SIG-M5 (cell line): ENCODE data around the gene ALKBH7.
A peak's percentile ranks its signal among the peaks of the same experiment; 100 is the strongest.

ENCODE experiments used
- DNase-seq: peaks from one replicate; lab custom pipeline; 2025; lab: John Stamatoyannopoulos, UW

The ALKBH7 gene

DNA sequence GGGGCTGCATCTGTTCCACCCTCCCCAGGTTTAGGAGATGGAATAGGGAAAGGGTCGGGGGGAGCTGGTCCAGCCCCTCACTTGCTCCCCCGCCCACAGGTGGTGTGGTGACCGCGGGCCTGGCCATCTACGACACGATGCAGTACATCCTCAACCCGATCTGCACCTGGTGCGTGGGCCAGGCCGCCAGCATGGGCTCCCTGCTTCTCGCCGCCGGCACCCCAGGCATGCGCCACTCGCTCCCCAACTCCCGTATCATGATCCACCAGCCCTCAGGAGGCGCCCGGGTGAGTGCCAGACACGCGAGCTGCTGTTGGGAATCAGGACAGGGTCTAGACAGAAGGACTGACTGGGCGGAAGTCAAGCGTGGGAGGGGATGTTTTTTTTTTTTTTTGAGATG, 8.2 kb upstream of the ALKBH7 start:
- no peak for DNase-seq

DNA sequence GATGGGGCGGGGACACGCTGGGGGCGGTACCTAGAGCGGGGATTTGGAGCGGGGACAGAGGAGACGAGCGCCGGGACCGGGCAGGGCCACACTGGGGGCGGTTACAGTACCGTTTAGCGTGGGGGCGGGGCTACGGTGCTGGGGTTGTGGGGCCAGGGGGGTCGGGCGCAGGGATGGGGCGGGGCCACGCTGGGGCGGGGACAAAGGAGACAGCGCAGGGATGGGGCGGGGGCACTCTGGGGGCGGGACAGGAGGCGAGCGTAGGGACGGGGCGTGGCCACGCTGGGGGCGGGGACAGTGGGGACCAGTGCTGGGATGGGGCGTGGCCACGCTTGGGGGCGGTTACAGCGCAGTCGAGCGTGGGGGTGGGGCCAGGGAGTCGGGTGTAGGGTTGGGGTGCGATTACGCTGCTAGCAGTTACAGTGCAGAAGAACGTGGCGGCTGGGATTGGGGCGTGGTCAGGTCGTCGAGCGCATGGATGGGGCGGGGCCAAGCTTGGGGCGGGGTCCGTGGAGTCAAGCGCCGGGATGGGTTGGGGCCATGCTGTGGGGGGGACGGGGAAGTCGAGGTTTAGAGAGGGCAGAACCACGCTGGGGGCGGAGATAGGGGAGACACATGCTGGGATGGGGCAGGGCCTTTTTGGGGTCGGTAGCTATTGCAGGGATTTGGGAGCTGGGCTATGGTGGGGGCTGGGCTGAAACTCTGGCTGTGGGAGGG, 660 bp downstream of the ALKBH7 start:
- peak; percentile 73 for DNase-seq

DNA sequence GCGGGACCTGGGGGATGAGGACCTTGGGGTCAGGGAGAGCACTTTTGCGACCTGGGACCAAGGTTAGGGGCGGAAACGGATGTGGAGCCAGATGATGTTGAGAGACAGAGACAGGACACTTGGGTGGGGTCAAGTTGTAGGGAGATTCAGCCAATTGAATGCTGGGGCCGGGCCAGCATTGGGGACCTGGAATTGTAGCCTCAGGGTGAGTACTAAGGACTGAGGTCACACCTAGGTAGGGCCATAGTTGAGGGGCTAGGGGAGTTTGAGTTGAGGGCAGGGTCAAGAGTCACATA, 1.2 kb downstream of the ALKBH7 start:
- DNase-seq: no peak

DNA sequence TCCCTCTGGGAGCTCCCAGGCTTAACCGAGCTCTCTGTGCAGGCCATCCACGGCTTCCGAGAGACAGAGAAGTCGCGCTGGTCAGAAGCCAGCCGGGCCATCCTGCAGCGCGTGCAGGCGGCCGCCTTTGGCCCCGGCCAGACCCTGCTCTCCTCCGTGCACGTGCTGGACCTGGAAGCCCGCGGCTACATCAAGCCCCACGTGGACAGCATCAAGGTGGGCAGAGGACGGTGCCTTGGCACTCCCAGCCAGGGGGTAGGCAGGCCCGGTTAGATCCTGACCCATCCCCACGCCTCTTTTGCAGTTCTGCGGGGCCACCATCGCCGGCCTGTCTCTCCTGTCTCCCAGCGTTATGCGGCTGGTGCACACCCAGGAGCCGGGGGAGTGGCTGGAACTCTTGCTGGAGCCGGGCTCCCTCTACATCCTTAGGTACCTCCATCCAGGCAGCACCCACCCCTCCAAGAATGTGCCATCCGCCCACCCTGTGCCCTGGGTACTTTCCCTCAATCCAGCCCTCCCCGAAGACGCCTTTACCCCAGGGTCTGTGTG, 1.6 kb downstream of the ALKBH7 start:
- DNase-seq: no peak

DNA sequence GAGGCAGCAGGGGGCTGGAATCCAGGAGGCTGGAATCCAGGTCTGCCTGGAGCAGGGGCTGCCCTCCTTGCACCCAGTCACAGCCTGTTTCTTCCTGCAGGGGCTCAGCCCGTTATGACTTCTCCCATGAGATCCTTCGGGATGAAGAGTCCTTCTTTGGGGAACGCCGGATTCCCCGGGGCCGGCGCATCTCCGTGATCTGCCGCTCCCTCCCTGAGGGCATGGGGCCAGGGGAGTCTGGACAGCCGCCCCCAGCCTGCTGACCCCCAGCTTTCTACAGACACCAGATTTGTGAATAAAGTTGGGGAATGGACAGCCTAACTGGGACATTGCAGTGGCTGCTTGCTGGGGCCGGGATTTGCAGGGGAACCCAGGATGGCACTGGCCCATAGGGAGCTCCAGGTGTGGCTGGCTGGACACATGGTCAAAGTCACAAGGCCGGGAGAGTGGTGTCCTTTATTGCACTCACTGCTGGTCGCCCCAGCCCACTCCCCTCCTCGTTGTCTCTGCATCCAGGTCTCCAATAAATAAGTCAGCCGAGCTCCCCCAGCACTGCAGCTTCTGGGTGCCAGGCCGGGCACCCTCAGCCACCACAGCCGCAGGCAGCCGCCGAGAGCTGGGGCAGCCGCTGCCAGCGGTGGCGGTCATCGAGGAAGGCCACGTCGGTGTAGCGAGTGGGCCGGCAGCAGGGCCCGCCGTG, 2.3 kb downstream of the ALKBH7 start:
- no peak for DNase-seq

DNA sequence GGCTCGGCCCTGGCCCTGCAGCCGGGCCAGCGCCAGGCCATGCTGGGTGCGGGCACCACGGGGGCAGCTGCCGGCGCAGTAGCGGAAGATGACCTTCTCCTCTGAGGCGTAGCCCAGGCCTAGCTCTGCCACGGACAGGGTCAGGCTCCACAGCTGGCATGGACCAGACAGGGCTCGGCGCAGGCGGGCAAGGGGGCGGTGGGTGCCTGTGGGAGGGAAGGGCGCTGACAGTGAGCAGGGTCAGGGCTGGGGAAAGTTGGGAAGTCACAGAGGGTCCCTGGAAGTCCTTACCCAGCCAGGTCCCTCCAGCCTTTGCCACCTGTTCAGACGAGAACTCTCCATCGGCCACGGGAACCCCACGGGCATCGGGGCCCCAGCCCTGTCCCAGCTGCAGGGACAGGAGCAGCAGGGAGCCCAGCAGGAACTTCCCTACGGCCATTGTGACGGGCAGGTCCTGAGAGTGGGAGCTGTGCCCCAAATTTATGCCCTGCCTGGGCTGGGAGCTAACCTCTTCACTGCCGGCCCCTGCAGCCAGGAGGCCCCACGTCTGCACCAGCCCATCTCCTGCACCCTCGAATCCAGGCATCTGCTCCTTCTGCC, 2.9 kb downstream of the ALKBH7 start, which contains the start of gene PSPN:
Gene PSPN (minus strand): TSS at position 523 of the 600 bp plus-strand sequence. CDS start 84 bp downstream, at position 439.
- DNase-seq: no peak

DNA sequence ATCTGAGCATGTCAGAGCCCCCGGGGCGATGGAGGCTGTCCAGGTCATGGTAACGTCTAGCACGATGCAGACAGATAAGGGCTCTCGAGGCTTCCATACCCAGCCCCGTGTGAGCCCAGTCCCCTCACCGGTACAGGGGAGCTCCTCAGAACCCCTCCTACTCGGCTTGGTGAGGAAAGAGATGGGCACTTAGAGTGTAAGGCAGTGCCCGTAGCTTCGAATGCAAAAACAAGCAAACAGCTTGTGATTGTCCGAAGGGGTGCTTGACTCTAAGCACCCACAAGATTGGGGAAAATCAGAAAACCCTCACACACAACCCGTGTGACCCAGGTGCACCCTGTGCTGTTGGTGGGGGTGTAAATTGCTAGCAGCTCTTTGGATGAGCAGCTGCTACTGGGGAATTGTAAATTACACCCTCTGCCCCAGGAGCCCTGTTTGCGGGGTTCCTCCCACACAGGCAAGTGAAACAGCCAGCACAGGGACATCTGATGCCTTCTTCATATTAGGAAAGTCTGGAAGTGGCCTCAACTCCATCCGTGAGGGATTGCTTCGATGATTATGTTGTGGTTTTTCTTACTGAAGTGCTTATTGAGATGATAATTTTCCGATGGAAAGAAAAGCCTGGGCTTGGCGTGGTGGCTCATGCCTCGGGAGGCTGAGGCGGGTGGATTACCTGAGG, 4.1 kb downstream of the ALKBH7 start:
- no peak for DNase-seq

DNA sequence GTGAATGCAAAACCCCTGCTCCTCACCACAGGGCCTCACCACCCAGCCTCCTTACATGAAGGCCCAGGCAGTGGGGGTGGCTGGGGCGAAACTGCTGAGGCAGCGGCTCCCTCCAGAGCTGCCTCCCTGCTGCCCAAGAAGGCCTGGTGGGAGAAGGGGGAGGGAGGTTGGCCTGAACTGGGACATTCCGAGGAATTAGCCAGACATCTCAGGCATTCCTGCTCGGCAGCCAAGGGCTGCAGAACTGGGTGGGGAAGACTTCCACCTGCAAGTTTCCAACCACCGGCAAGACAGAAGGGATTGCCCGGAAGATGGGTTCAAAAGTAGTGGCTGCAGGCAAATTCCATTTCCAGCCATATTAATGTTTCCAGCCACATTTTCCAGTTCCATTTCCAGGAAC, 5.4 kb downstream of the ALKBH7 start:
- DNase-seq: no peak

DNA sequence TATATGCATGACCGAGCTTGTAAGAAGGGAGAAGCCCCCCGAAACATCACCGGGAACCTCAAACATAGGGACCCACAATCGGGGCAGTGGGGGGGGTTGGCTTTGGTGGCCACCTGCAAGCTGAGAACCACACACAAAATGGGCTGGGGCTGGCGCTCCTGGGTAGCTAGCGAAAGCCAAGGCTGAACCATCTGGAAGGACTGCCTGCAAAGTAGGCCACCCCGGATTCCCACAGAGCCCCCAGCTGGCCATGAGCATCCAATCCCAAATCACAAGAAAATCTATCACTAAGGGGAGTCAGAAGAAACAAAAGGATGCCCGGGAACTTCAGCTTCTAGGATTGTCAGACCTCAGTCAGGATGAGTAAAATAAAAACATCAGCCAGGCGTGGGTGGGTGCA, 5.9 kb downstream of the ALKBH7 start:
- DNase-seq: no peak

DNA sequence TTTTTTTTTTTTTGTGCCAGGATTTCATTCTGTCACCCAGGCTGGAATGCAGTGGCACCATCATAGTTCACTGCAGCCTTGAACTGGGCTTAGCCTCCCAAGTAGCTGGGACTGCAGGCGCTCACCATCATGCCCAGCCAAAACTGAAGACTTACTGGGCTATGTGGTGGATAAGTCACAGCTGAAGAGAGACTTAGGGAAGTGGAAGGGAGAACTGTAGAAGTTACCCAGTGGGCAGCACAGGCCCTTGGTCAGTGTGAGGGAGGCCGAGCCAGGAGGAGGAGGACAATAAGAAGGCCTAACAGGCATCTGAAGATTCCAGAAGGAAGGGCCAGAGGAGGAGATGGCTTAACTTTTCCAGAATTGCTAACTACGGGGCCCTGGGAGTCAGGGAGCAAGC, 7.2 kb downstream of the ALKBH7 start:
- no peak for DNase-seq

DNA sequence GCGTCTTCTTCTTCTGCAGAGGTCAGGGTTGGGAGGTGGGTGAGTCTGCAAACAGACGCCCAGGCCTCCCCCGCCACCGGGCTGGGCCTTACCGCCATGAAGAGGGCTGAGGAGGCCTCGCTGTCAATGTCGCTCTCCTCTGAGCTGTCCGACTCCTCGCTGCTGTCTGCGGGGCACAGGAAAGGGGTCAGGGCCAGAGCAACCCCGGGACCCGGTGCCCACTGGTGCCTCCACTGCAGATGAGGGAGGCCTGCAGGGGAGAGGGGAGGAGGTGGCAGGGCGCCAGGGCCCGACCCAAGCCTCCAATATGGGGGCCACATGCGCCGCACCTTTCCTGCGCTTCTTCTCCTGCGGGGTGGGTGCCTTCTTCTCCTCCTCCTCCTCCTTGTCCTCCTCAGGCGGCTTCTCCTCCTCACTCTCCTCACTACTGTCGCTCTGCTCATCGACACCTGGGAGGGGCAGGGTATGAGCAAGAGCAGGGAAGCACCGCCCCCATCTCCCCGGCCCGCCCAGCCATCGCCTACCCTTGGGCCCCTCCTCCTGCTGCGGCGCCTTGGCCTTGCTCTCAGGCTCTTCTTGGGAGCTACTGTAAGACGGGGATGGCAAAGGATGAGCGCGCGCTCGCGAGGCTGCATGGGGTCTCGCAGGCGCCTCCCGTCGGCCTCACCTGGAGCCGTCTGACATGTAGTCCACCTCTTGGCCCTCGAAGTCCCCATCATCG, 8.6 kb downstream of the ALKBH7 start:
- DNase-seq: no peak

DNA sequence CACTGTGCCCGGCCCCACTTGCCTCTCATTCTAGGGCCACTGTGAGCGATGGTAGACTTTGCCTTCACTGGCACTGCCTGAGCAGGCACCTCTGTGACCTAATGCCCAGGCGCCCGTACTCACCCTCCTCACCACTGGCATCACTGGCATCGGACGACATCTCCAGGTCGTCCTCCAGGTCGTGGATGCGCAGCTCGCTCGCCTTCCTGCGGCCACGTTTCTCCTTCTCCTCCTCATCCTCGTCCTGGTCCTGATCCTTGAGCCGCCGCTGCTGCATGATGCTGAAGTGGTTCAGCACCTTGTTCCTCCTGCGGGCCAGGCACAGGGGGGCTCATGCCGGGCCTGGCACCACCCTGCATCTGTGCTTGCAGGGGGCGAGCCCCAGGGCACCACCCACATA, 10.6 kb downstream of the ALKBH7 start:
- DNase-seq: no peak

DNA sequence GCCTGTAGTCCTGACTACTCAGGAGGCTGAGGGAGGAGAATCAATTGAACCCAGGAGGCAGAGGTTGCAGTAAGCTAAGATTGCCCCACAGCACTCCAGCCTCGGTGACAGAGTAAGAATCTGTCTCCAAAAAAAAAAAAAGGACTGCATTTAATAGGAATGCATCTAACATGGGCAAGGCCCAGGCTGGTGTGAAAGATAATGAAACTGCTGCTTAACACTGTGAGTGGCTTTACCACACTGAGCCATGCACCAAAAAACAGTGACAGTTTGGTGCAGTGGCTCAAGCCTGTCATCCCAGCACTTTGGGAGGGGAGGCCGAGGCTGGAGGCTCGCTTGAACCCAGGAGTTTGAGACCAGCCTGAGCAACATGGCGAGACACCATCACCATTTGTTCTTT, 11.8 kb downstream of the ALKBH7 start:
- DNase-seq: no peak

DNA sequence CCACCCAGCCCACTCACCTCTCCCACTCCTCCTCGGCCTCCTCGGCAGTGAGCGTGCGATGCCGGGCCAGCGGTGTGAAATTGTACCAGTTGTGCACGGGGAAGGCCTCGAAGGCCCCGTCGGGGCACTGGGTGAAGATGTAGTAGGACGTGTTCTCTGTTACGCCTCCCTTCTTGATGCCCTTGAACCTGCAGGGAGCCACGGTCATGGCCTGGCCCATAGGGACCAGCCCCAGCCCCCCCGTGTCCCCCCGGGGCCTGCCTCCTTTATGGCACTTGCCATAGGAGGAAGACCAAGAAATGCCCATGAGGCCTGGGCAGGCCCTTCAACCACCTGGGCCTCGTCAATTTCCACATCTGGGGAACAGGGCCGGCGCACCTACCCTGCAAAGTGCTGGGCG, 14.8 kb downstream of the ALKBH7 start:
- DNase-seq: no peak

DNA sequence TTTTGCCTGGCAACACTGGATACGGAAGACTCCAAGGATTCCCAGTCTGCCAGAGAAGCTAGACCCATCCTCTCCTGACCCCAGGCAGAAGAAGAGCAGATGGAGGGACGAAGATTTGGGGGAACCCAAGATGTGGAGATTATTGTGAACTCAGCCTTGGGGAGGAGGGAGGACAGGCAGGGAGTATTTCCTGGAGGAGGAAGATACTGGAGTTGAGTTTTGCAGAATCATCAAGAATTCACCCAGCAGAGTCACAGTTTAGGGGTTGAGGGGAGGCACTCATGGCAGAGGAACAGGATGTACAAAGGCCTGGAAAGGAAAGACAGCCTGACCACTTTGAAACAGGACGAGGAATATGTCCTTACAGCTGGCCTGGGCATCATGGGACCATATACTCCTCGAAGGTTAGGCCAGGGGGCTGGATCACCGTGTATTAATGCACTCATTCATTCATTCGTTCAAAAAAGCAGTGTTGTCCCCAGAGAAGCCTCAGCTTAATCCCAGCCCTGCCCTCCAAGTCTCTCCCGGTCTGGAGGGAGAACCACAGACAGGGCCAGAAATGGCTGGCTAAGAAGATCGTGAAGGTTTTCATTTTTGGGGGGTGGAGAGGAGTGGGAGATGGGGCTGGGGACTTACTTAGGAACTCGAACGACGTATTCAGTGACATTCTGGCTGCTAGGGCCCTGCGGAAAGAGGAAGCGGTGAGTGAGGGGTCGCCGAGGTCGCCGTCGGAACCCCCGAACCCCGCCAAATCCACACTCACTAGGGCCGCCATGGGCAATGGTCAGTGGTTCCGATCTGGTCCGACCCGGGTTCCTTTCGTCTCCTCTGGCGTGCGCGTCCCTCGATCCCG, 19.9 kb downstream of the ALKBH7 start:
- no peak for DNase-seq

DNA sequence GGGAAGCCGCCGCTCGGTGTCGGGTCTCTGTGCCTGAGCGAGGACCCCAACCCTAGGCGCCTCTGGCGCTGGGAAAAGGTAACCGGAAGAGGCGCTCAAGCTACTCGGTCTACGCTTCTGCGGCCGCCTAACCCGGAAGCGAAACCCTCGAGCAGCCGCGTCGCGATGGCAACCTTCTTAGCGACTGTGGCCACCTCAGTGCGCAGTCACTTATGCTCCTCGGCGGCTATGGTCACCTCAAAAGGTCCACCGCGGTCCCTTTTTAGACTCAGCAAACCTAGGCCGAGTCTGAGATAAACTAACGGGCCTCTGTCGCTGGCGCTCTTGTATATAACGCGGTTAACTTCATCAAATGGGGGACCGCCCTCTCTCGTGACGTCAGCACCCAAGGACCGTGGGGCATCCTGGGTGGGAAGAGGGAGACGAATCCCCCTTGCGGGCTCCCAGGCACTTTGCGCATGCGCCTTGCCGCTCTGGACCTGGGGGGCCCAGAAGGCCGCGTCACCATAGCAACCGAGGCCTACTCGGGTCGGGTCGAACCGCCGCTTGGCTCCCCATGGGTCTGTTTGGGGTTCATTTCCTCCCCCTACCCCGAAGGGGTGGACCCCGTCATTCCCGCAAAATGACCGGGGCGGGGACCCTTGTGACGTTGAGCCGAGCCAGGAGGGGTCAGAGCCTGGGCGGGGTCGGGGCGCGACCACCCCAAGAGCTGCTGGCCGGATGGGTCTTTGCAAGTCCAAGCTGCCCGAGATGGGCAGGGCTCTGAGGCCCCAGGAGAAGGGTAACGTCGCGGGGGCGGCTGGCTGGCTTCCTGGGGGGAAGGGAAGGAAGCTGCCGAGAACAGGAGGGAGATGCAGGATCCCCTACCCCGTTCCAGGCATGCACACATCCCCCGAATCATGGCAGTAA, 20.7 kb downstream of the ALKBH7 start, which contains the start of gene GTF2F1:
Gene GTF2F1 (minus strand): TSS at position 91 of the 909 bp plus-strand sequence. CDS start 169 bp downstream, outside the sequence.
- DNase-seq: peak; percentile 22

DNA sequence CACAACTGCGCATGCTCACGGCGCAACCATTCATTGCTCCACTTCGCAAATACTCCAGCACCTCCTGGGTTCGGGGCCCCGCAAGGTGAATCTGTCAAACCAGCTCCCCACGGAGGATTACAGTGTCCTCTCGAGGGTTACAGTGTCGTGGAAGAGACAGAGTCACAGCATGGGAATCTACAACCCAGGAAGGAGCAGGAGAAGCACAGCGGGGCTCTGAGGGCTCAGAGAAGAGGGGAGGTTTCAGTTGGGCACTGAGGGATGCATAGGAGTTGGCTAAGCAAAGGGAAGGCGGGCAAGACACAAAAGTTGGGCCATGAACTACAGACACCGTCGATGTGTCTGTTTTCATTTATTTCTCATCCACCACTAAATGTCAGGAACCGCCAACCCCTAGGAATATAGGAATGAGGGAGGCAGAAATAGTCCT, 21.4 kb downstream of the ALKBH7 start:
- DNase-seq: no peak

DNA sequence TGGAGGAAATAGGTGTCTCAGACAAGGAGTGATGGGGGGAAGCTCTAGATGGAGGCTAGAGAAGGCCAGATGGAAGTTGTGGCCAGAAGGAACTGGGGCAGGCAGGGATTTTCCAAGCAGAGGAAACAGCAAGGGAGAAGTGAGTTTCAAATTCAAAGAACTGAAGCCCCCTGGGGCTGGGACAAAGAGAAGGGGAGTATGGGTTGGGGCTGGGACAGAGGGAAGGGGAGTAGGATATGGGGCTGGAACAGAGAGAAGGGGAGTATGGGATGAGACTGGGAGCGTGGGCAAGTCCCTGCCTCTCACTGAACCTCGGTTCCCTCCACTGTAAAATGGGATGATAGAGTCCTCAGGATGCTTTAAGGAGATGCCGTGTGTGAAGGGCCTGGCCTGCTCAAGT, 22.2 kb downstream of the ALKBH7 start:
- no peak for DNase-seq

DNA sequence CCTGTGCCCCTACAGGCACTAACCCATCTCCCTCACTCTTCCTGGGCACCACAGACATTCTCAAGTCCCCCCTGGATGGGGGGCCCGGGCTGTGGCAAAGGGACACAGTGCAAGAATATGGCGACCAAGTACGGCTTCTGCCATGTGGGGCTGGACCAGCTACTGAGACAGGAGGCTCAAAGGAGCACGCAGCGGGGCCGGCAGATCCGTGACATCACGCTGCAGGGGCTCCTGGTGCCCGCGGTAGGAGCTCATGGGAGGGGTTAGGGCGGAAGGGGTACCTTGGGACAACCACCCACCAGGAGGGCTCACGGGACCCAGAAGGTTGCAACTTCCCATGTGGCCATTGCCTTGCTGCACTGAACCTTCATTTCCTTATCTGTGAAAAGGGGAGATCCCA, 23.7 kb downstream of the ALKBH7 start:
- no peak for DNase-seq
